Non-pigmented ciliary epithelial cell (primary cell): ENCODE results near the gene RTP4.
A peak's percentile ranks its signal among the peaks of the same experiment; 100 is the strongest.
"Not testable (repeated sequence)": the region's sequence is repeated elsewhere in the genome, so short reads cannot be mapped to it uniquely, and the experiment has no call there.

Experiments
- DNase-seq: peaks from one replicate; pipeline ENCODE4 v3.0.0-alpha.2; 2010; ENCODE audit warnings: low read depth

Gene RTP4

GRCh38 chr3:187370051-187370450 is 1.9 kb downstream of the RTP4 start:
- DNase-seq = no peak

GRCh38 chr3:187375581-187375980 is 7.4 kb downstream of the RTP4 start:
- DNase-seq = no peak

GRCh38 chr3:187377842-187378241 is 9.7 kb downstream of the RTP4 start:
- no peak for DNase-seq

GRCh38 chr3:187382609-187383151 is 14.5 kb downstream of the RTP4 start:
- no peak for DNase-seq

GRCh38 chr3:187383246-187383645 is 15.1 kb downstream of the RTP4 start:
- no peak for DNase-seq

GRCh38 chr3:187385296-187385695 is 17.1 kb downstream of the RTP4 start:
- DNase-seq = no peak

- no peak for DNase-seq
Measured at GRCh38 chr3:187396661-187397060, 28.5 kb downstream of the RTP4 start.

- DNase-seq = no peak
Measured at GRCh38 chr3:187398955-187399354, 30.8 kb downstream of the RTP4 start.

- no peak for DNase-seq
Measured at GRCh38 chr3:187400756-187401155, 32.6 kb downstream of the RTP4 start.

- DNase-seq = no peak
Measured at GRCh38 chr3:187401856-187402255, 33.7 kb downstream of the RTP4 start.

GRCh38 chr3:187403768-187404288 is 35.6 kb downstream of the RTP4 start:
- peak; percentile 97 for DNase-seq

- DNase-seq = no peak
Measured at GRCh38 chr3:187406927-187407326, 38.7 kb downstream of the RTP4 start.

- not testable (repeated sequence) for DNase-seq
Measured at GRCh38 chr3:187411991-187412781, 44.0 kb downstream of the RTP4 start.
